Measurements from ENCODE around the gene ZNF649.

The ZNF649 gene

DNA sequence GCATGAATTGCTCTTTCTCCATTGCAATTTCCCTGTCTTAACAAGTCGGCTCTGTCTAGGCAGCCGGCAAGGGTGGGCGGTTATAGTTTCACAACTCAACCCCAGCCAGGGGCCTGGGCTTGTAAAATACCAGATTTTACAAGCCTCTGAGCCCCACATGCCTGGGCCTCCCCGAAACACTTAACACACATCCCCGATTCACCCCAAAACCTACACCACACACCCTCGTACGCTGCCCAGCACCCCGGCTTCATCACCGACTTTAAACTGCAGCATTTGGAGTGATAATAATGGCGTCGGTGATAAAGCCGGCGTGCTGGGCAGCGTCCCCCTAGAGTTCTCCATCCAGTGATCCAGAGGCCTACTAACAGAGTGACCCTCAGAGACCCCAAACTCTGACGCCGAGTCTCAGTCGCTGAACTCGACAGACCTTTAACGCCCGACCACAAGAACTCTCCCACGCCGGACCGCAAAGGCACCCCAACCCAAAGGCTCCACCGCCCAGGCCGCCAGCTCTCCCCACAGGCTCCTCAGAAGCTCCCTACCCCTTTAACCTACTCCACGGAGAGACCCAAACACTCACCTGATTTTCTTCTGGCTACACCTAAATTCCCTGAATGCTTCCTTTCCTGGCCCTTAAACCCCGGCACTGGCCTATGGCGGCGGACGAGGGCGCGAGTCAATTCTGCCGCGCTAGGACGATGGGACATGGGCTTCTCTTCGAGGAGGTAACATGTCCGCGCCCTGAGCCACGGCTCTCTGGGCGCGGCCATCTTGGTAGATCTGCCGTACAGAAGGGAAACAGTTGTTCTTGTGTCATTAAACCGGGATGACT, at the start of gene ZNF649:
Gene ZNF649 (minus strand): TSS at position 687 of the 835 bp plus-strand sequence. CDS start 4,910 bp downstream, outside the sequence.
- Histone ChIP-seq H3K4me3 (ENCODE audit: low read depth, low read length) (peak within 1 kb of the TSS; percentile 94), H3K27ac (peak within 1 kb of the TSS; percentile 25), H3K27me3 (replicated peaks) (no peaks in the 10 kb centered on the region), H3K36me3 (replicated peaks) (peaks cover 4% of the 10 kb centered on the region)
- in situ Hi-C loops (cut with HindIII; ENCODE audit: low pct_ligation_motif_present, low sequenced_read_pairs), result no loop called here
- peak; percentile 81 for DNase-seq
- peak; percentile 21 for TF ChIP-seq CTCF (IDR thresholded peaks at IDR 0.05; ENCODE audit: low read depth, low read length, missing control alignments)

GRCh38 chr19:51948975-51949374, 44.2 kb upstream of the ZNF649 start:
- Histone ChIP-seq H3K27ac (no peak overlapping the region), H3K27me3 (replicated peaks) (no peaks in the 10 kb centered on the region), H3K36me3 (replicated peaks) (peaks cover 16% of the 10 kb centered on the region), H3K4me3 (ENCODE audit: low read depth, low read length) (peak overlapping the region; percentile 35)
- in situ Hi-C loops (cut with HindIII; ENCODE audit: low pct_ligation_motif_present, low sequenced_read_pairs), result no loop called here
- peak; percentile 16 for DNase-seq
- TF ChIP-seq CTCF (IDR thresholded peaks at IDR 0.05; ENCODE audit: low read depth, low read length, missing control alignments), result no peak

DNA sequence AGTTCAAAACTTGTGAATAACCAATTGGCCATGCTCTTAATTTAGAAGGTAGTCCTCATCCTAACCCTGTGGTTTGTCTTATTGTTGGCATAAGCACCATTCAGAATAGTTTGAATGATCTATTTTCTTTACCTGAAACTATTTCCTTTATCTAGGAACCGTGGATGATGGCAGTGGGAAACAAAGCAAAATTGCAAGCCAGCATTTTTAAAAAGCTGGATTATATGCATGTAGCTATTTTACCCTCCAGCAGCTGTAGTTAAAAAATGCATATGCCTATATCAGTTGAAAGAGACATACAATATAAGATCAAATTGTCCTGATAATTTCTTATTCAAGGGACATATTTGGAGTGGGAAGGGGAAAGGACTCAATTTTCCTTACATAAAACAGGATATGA, 41.8 kb upstream of the ZNF649 start:
- Histone ChIP-seq H3K36me3 (replicated peaks) (peaks cover 34% of the 10 kb centered on the region), H3K4me3 (ENCODE audit: low read depth, low read length) (no peak overlapping the region), H3K27me3 (replicated peaks) (no peaks in the 10 kb centered on the region), H3K27ac (no peak overlapping the region)
- TF ChIP-seq CTCF (IDR thresholded peaks at IDR 0.05; ENCODE audit: low read depth, low read length, missing control alignments), result no peak
- in situ Hi-C loops (cut with HindIII; ENCODE audit: low pct_ligation_motif_present, low sequenced_read_pairs), result no loop called here
- no peak for DNase-seq

DNA sequence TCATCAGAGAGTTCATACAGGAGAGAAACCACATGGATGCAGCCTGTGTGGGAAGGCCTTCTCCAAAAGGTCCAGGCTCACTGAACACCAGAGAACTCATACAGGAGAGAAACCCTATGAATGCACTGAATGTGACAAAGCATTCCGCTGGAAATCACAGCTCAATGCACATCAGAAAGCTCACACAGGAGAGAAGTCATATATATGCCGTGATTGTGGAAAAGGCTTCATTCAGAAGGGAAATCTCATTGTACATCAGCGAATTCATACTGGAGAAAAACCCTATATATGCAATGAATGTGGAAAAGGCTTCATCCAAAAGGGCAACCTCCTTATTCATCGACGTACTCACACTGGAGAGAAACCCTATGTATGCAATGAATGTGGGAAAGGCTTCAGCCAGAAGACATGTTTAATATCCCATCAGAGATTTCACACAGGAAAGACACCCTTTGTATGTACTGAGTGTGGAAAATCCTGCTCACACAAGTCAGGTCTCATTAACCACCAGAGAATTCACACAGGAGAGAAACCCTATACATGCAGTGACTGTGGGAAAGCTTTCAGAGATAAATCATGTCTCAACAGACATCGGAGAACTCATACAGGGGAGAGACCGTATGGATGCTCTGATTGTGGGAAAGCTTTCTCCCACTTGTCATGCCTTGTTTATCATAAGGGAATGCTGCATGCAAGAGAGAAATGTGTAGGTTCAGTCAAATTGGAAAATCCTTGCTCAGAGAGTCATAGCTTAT, 40.2 kb upstream of the ZNF649 start:
- Histone ChIP-seq H3K4me3 (ENCODE audit: low read depth, low read length) (no peak overlapping the region), H3K27ac (no peak overlapping the region), H3K36me3 (replicated peaks) (peaks cover 50% of the 10 kb centered on the region), H3K27me3 (replicated peaks) (no peaks in the 10 kb centered on the region)
- in situ Hi-C loops (cut with HindIII; ENCODE audit: low pct_ligation_motif_present, low sequenced_read_pairs), result no loop called here
- no peak for TF ChIP-seq CTCF (IDR thresholded peaks at IDR 0.05; ENCODE audit: low read depth, low read length, missing control alignments)
- DNase-seq, result no peak

DNA sequence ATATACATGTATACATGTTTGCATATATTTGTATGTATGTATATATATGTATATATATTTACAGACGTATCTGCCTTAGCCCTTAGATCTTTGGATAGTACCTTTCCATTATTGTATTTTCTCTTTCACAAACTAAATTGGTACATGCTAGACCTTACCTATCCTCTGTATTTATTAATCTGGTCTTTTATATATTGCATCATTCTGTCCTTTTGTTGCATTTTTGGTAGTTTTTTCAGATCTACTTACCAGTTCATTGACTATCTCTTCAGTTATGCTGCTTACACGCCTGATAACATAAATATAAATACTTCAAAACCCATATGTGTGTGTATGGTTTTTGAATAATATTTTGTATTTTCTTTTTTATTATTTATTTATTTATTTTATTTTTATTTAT, 34.1 kb upstream of the ZNF649 start:
- H3K36me3 ChIP-seq (replicated peaks), result peaks cover 50% of the 10 kb centered on the region
- in situ Hi-C loops (cut with HindIII; ENCODE audit: low pct_ligation_motif_present, low sequenced_read_pairs), result no loop called here
- no peak for TF ChIP-seq CTCF (IDR thresholded peaks at IDR 0.05; ENCODE audit: low read depth, low read length, missing control alignments)

More for the DNA sequence above, 34.1 kb upstream of the ZNF649 start:
- Histone ChIP-seq H3K27me3 (replicated peaks) (no peaks in the 10 kb centered on the region), H3K27ac (no peak overlapping the region), H3K4me3 (ENCODE audit: low read depth, low read length) (no peak overlapping the region)
- no peak for DNase-seq
